NCI-H446 (cell line): Measurements from ENCODE around the gene KCNQ1.

ENCODE experiments used
- DNase-seq, 2 experiments: peaks; one replicate each; lab custom pipeline; 2025; lab: John Stamatoyannopoulos, UW

KCNQ1 gene

DNA sequence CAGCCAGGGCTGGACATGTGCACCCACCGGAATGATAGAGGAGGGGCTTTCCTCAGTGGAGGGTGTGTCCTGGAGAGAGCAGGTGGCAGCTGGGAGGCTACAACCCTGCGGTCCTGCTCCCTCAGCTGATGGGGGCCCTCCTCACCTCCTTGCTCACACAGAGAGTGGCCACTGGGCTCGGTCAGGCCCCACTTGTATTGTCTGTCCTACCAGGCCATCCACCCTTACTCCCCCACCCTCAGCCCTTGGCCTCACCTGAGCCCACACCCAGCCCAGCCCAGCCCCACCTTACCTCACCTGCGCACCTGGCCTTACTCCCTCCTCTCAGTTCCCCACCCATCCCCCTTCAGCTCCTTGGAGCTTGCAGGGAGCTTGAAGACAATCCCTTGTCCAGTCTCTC lies 3.6 kb upstream of the KCNQ1 start:
- DNase-seq: no peak

DNA sequence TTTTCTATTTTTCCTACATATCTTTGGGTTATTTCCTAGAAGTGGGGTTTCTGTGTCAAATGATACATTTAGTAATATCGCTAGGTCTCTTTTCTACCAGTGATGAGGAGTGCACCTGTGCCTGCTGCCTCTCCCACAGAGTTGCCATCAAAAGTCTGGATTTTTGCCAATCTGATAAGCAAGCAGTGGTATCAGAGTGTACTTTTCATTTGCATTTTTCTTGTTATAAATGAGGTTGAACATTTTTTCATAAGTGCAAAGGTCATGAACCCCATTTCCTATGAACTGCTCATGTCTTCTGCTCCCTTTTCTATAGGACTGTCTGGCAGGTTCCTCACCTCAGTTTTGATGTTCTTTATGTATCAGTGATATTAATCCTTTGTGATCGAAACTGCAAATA lies 2.2 kb upstream of the KCNQ1 start:
- no peak for DNase-seq

DNA sequence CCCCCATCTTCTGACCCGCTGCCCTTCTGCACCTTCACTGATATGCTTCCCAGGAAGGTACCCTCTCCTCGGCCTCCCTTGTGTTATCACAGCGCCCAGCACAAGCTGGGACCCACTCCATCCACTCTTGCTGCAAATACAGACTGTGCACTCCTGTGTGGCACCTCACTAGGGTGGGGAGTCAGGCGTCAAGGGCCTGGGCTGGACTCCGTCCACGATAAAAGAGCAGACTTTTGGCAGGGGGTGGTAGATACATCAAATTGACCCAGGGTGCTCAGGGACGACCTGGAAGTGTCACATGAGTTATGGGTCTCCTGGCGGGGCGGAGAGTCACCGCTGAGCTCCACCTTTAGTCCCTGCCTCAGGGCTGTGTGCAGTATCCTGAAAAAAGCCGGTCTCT lies 1.4 kb upstream of the KCNQ1 start:
- no peak for DNase-seq

DNA sequence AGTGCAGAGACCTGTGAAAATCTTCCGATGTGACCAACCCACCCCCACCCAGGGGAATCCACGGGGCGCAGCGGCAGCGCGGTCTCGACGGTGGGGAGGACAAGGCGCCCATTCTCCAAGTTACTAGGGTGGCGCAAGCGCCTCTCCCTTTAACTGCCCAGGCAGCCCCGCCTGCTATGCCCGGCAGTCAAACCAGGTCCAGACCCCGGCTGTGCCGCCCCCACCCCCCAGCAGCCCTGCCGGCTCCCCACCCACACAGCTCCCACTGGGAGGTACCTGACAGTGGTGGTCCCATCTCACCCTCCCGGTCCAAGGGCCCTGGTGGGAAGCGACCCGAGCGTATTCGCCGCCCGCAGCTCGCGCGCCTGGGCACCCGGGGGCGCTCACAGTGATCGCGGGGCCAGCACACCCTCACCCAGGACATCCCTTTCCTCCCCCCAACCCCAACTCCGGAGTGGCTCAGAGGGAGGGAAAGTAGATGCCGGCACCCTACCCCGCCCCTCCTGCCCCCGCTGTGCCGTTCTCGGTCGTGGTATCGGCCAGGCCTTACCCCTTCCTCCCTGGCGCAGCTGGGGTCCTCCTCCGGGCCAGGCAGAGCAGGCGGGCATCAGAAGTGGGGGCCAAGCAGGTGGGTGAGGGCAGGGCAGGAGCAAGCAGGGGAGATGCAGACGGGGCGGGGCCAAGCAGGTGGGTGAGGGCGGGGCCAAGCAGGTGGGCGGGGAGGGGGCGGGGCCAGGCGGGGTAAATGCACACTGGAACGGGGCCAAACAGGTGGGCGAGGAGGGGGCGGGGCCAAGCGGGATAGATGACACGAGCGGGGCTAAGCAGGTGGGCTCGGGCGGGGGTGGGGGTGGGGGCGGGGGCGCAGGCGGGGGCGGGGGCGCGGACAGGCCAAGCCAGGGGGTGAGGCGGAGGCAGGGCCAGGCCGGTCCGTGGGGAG lies 657 bp upstream of the KCNQ1 start, which contains the start of gene TRPM5:
Gene TRPM5, minus strand, starts transcription at position 634 of the 940 bp plus-strand sequence. CDS start 21,478 bp downstream, outside the sequence.
- DNase-seq: no peak

DNA sequence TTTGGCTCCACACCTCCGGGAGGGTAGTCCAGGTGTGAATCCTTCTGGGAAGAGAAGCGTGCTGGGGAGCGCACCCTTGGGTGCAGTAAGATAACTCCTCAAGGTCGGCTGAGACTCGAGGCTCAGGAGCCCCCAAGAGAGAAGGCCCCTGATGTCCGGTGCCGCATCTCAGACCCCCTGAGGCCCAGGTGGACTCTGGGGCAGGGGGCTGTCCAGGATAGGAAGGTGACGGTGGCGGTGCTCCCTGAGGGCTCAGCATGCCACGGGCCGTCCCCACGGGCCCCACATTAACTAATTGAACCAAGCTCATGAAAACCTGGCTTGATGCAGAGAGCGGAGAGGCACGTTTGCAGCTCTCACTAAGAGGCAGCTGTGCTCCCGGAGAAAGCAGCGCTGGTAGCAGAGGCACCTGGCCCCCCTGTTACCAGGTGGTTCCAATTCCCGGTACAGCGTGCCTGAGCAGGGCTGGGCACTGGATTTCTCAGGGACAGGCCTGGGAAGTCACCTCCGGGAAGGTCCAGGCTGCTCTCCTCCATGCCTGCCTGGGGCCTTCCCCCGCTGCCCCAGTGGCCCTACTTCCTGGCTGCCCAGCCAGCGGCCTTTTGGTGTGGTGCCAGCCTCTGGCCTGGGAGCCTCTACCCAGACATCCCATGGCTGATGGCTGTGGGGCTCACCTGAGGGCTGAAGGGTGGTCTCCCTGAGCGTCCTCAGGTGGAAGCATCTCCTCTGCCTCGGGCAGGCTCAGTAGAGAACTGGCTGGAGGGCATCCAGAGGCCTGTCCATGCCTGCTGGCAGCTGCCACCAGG lies 1.1 kb downstream of the KCNQ1 start:
- DNase-seq: no peak

DNA sequence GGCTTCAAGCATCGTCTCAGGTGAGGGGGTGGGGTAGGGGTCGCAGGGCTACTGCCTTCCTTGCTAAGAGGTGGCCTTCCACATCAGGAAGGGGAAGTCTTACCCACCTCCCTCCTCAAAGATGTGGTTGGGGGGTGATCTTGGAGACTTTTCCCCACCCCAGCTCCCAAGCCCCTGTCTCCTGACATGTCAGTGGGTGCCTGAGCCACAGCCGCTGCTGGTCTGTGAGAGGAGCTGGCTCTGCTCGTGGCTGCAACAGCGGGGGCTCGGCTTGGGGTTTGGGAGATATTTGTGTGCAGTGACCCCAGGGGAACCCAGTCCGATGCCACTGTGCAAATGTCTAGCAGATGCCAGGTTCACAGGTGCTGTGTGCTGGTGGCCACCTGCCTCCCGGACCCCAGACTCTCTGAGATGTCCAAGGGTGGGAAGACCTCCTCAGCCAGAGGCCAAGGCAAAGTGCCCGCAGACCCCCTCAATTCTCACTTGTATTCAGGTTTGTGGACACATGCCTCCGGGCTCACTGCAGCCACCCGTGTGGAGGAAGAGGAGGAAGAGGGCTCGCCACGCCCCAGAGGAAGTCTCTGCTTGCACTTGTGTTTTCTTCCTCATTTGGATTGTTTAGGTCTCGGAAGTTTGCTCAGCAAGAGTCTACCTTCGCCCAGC lies 1.9 kb downstream of the KCNQ1 start:
- no peak for DNase-seq

DNA sequence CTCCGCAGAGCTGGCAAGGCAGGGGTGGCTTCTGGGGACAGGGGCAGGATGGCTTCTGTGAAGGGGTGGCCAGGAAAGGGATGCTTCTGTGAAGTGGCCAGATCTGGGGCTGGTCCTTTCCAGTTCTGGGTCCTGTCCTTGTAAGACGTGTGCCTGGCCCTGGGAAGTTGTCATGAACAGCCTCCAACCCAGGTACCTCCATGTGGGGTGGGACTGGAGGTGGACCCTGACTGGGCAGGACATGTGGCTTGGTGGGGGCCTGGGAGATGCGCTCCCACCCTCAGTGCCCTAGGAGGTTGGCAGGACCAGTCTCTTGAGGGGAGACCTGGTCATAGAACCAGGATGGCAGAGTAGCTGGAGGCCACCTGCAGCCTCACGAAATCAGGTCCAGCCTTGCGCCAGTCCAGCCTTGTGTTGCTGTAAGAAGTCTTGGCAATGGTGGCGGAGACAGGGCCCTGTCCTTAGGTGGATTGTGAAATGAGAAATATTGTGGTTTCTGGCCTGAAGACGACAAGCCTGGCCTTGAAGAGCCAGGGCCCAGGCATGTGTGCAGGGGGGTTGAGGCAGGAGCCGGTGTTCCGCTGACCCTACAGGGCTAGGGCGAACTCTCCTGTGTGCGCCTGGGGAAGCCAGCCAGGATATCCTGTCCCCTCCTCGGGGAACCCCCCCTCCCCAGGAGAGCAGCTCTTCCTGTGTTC lies 2.6 kb downstream of the KCNQ1 start:
- DNase-seq: no peak

DNA sequence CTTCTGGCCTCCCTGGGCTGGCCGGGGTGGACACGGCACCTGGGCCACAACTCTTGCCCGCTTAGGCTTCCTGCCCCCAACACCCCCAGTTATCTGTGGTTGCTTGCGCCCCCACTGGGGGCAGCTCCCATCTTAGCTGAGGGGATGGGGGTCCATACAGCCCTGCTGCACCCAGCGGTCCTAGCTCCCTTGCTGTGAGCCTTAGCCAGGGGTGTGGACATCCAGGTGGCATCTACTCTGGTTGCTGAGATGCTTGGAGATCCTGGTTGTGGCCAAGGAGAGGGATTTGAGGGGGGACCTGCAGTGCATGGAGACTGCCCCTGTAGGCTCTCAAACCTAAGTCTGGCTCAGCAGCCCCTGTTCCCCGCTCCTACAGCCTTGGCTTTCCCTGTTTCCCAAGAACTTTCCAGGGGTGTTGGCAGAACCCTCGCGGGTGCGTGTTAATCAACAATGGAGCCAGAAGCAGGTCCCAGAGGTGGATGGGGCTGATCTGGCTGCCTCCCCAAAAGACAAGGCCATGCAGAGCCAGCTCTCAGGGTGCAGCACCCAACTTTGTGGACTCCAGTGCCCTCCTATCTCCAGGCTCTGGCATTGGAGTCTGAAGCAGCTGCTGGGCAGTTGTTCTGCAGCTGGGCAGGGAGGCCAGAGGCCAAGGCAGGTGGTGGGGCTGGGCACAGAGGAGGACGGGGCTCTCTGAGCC lies 3.3 kb downstream of the KCNQ1 start:
- DNase-seq: no peak

DNA sequence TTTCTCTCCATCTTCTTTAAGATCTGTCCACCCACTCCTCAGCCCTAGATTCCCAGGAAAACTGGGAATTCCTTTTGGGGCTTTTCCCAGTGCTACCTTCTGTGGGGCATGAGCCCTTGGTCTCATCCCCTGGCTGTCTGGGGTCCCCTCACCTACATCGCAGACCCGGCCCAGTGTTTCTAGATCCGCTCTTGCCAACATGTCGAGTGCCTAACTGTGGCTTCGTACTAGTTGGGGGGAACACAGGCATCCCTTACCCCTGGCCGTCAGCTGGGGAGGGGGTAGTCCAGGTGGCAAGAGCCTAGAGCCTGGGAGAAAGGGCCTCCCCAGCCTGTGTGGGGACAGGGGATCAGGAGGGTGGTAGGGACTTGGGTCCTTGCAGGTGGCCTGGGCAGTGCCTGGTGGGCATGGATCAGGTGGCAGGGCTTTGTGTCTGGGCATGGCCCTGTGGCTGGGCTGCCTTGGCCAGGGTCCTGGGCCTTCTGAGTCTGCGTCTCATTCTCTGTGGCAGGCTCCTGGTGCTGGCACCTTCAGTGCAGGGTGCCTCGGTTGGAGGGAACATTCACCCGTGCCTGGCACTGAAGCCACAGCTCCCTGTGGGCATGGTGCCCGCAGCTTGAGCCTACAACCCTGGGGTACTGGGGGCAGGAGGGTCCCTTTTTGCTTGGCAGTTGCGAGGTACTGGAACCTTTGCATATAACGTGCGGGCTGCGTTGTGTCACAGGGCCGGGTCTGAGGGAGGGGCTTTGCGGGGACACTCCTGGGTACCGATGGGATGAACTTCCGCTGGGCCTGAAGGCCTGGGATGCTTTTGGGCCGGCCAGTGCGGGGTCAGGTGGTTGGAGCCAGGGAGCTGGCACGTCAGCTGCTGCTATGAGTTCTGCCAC lies 4.1 kb downstream of the KCNQ1 start:
- no peak for DNase-seq

DNA sequence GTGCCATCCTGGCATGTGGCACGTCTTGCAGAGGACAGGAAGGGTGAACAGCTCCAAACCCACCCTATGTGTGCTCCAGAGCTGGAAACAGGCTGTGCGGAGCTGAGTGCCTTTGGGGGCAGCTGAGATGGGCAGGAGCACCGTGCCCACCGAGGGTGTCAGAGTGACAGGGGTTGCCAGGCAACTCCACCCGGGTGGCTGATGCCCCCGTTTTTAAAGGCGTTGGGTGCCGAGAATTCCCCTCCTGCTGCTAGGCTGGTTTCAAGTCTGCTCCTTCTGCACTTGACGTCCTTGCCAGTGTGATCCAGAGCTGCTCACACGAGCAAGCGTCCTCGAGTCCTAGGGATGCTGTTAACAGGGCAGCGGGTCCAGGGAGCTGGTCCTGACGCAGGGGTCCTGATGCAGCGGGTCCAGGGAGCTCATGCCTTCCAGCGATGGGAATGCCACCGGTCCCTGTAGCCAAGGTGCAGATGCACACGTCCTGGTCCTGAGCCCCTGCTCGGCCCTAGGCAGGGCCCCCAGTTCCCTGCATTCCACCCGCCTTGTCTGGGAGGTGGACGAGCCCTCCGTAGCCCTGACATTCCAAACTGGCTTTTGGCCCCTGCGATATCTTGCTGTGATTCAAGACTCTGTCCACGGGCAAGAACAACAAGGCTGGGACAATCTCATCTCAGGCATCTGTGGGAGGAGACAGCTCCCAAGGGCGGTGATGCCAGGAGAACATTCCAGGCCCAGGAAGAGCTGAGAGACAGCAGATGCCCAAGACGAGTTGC lies 4.9 kb downstream of the KCNQ1 start:
- DNase-seq: no peak

DNA sequence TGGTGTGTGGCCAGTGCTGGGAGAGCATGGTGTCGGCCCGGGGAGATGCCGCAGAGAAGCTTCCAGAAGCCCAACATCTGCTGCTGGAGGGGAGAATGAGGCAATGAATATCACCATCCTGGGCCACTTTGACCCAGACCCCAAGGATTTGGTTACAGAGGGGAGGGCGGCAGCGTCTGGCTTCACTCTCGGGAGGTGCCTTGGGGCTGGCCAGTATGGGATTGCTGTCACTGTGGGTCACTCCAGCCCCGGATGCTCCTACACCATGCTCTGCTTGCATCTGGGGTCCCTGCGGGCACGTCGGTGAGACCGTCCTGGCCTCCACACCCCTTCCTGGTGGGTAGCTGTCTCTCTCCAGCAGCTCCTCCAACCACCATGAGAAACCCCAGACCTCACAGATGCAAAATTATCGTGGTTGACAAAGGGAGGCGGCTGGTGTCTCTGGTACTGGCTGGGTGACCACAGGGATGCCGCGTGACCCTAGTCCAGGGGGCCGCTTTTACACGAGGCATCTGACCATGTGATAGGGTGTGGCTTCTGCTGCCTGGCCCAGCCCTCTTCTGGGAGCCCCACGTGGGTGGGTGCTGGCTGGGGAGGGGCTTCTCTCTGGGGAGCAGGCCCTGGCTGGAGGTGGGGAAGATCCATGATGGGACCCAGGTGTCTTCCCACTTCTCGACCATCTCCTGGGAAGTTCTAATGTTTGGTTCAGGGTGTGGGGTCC lies 5.7 kb downstream of the KCNQ1 start:
- DNase-seq: no peak

DNA sequence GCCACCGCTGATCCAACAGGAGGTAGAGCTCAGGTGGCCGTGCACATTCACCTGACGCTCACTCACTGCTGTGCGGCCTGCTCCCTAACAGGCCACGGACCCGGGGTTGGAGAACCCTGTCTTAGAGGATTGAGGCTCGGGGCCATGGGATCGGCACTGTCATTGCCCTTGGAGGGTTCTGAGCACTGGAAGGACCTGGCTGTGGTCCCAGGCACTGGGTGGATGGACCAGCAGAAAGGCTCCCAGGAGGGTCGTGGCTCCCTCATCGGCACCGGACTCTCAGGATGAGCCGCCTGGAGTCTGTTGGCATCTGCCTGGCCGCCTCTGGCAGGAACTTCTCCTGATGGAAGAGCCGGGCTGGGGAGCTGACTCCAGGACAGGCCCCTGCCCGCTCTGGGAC lies 6.5 kb downstream of the KCNQ1 start:
- DNase-seq: no peak

DNA sequence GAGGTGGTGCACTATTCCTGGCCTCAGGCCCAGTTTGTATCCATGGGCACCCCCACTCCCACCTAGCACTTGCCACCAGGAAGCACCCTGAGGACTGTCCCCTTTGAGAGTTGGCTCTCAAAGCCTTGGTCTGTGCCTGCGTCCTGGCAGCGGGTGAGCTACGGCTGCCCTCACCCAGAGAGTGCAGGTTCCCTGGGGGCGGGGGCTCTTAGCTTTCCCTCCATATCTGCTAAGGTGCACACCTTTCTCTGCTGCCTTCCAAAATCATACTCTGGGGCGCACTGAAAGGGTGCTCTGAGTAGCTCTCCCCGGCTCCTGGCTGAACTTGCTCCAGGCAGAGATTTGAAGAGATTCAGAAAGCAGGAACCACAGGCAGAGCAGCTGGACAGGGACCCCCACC lies 7.1 kb downstream of the KCNQ1 start:
- no peak for DNase-seq

DNA sequence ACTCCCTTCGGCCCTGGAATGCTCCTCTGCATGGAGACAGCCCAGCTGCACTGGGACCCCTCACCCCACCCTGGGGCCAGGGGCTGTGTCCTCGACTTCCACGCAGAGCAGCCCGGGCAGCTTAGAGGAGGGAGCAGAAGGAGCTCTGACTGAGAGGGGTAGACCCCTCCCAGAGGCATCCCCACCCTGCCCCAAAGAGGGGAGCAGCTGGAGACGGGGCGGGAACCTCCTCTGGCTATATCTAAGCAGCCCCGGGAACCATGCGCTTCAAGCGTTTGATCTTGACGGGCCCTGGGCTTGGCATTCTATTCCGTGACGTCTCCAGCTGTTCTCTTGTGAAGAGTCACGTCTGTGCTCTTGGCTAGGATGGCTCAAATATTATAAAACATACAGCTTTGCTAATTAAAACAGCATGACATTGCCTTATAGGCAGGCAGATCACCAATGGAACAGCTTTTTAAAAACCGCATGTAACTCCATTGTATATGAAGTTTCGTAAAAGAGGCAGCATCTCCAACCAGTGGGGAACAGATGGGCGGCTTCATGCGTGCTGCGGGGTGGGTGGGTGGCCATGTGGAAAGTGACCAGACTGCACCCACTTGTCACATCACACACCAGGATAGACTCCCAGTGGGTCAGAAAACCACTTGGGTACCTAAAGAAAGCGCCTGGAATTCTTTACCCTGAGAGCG lies 7.7 kb downstream of the KCNQ1 start:
- DNase-seq: no peak

DNA sequence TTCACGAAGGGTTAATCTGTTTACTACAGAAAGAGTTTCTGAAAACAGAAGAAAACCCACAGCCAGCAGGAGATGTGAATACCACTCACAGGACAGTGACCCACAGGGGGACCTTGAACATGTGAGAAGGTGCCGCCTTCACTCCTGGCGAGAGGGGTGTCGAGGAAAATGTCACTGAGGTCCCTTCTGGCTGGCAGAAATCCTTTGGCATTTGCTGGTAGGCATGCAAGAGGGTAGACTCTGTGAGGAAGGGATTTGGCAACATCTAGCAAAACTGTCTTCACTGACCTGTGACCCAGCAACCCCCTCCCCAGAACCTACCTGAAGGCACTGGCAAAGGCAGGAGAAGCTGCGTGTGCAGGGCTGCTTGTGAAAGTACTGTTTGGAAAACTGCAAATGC lies 8.6 kb downstream of the KCNQ1 start:
- no peak for DNase-seq

DNA sequence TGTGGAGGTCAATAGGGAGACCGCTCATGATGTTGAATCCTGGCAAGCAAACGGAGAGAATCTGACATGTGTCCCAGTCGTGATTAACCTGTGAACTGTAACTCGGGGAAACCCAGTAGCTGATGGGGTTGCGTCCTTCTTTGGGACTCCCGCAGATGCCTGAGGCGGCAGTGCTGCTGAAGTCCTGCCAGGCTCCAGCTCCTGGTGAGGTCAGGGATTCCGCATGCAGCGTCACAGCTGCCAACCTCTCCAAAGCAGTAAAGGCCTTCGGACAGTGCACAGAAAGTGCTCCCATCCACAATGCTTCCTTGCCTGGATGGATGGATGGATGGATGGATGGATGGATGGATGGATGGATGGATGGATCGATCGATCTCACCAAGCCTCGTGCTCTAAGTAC lies 13.5 kb downstream of the KCNQ1 start:
- no peak for DNase-seq

DNA sequence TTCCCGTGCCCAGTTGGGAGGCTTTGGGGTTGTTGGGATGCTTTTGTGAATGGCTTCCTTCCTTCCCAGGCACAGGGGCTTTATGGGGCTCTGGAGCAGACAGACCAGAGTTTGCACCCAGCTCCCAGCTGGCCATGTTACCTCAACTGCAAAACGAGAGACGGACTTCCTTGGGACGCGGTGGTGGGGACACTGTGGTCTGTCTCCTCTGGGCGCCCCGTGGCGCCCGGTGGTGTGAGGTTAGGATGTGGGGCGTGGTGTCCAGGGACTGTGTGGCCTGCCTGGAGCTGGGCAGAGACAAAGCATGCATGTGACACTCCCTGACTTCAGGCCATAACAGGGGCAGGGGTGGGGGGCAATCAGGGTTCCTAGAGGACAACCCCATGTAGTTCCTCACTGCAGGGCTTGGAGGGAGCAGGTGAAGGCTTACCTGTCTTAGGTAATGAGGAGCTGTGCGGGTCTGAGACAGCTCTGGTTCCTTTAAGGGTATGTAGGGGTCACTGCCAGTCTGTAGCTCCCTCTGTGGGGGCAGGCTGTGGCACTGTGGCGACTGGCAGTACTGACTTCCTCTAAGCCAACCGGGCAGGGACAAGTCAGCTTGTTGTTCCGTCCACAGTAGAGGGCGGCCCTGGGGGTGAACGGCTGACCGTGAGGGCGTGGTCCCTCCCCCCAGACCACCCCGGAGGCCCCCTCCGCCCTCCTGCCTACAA lies 14.4 kb downstream of the KCNQ1 start:
- DNase-seq: no peak
